HepG2 (cell line): ENCODE results near the gene CNTRL. TPM values are rescaled to one million over a fixed set of nuclear protein-coding genes. Genes with fewer than 3 reads are reported as not detected.

ENCODE experiments used
- HOXA3 ChIP-seq: sonication (generic); formaldehyde crosslinking; IDR thresholded peaks from 2 replicates; pipeline ENCODE4 v1.5.0; 2020; ENCODE audit warnings: missing genetic modification reagents
- JUND ChIP-seq: sonication (generic); formaldehyde crosslinking; IDR thresholded peaks from 2 replicates; pipeline ENCODE4 v1.8.0; 2022; ENCODE audit warnings: mild to moderate bottlenecking, missing genetic modification reagents
- PPARG ChIP-seq: conservative IDR thresholded peaks from 2 replicates; pipeline ENCODE4 v1.6.1; 2016; ENCODE audit warnings: missing biosample characterization, missing genetic modification reagents
- SMARCE1 ChIP-seq: fragments of 450-650 bp; IDR thresholded peaks from 2 replicates; pipeline ENCODE4 v1.6.1; 2017; ENCODE audit warnings: borderline replicate concordance
- ZBTB38 ChIP-seq: sonication (generic); formaldehyde crosslinking; IDR thresholded peaks from 2 replicates; pipeline ENCODE4 v1.5.1; 2020; ENCODE audit warnings: mild to moderate bottlenecking, missing genetic modification reagents
- ZNF614 ChIP-seq: IDR thresholded peaks from 2 replicates; pipeline ENCODE4 v1.6.1; 2018; ENCODE audit warnings: missing biosample characterization, missing genetic modification reagents, inconsistent platforms, borderline replicate concordance
- ZNF770 ChIP-seq: sonication (generic); formaldehyde crosslinking; IDR thresholded peaks from 2 replicates; pipeline ENCODE4 v1.5.0; 2020; ENCODE audit warnings: mild to moderate bottlenecking, missing genetic modification reagents
- polyA plus RNA-seq, 8 experiments: library from polyadenylated mRNA; depleted of rRNA in 3 of 8; stranded (reverse) in 7 of 8; unstranded in 1 of 8; fragments of >200 nt; fragmentation: Illumina TruSeq in 4 of 8; extraction: Trizol in 4 of 8; gene quantifications; 2 replicates each; pipeline versions ENCODE4 v1.2.1 to v1.2.3, GENCODE V29; 2011 to 2016; ENCODE audit warnings: low read depth in 4 of 8, missing spikeins in 1 of 8, mixed read lengths in 1 of 8; ENCODE audit not compliant: insufficient read depth in 1 of 8
- total RNA-seq, 5 experiments: library from RNA; depleted of rRNA; stranded (reverse); fragments of >200 nt; fragmentation: Illumina TruSeq; extraction: Trizol; gene quantifications; 2 replicates each; pipeline ENCODE4 v1.2.3, GENCODE V29; 2016; ENCODE audit warnings: low read depth in 1 of 5
- TF ChIP-seq, protein P1 (sequence below): sonication (generic); formaldehyde crosslinking; IDR thresholded peaks from 2 replicates; pipeline ENCODE4 v1.8.1; 2022; ENCODE audit warnings: low read depth, mild to moderate bottlenecking, missing genetic modification reagents
- TF ChIP-seq, protein P2 (sequence below): IDR thresholded peaks from 2 replicates; pipeline ENCODE4 v1.6.1; 2016; ENCODE audit warnings: control low read depth

CNTRL gene
- total and polyA plus RNA-seq, 2 of the 13 experiments (the other 11 are each of a cell fraction or from before 2014, with no cell fraction given): 7.5 to 11.8 TPM

DNA sequence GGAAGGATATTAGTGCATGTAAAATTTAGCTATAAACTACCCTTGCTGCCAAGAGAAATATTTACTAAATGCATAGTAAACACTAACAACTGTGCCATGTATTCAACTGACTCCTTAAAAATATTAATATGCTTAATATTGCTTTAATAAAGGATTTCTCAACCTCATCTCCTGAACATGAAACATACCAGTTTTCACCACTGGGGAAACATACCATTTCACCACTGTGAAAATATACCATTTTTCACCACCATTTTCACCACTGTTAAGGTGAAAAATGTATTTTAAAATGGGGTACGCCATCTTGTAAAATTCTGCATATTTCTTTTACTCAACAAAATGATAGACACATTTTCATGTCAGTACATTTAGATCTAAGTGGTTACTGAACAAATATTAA is 122.4 kb downstream of the CNTRL start (continued):
- TF ChIP-seq JUND (CRISPR knock-in tag): no peak
- no peak for TF ChIP-seq ZNF770
- no peak for TF ChIP-seq ZBTB38 (CRISPR knock-in tag)
- TF ChIP-seq HOXA3 (CRISPR knock-in tag): no peak
- TF ChIP-seq PPARG (CRISPR knock-in tag): no peak
- TF ChIP-seq SMARCE1: no peak
- TF ChIP-seq ZNF614 (CRISPR knock-in tag): no peak
- TF ChIP-seq, protein P1, sequence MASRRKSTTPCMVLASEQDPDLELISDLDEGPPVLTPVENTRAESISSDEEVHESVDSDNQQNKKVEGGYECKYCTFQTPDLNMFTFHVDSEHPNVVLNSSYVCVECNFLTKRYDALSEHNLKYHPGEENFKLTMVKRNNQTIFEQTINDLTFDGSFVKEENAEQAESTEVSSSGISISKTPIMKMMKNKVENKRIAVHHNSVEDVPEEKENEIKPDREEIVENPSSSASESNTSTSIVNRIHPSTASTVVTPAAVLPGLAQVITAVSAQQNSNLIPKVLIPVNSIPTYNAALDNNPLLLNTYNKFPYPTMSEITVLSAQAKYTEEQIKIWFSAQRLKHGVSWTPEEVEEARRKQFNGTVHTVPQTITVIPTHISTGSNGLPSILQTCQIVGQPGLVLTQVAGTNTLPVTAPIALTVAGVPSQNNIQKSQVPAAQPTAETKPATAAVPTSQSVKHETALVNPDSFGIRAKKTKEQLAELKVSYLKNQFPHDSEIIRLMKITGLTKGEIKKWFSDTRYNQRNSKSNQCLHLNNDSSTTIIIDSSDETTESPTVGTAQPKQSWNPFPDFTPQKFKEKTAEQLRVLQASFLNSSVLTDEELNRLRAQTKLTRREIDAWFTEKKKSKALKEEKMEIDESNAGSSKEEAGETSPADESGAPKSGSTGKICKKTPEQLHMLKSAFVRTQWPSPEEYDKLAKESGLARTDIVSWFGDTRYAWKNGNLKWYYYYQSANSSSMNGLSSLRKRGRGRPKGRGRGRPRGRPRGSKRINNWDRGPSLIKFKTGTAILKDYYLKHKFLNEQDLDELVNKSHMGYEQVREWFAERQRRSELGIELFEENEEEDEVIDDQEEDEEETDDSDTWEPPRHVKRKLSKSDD (CRISPR knock-in tag): no peak
- TF ChIP-seq, protein P2, sequence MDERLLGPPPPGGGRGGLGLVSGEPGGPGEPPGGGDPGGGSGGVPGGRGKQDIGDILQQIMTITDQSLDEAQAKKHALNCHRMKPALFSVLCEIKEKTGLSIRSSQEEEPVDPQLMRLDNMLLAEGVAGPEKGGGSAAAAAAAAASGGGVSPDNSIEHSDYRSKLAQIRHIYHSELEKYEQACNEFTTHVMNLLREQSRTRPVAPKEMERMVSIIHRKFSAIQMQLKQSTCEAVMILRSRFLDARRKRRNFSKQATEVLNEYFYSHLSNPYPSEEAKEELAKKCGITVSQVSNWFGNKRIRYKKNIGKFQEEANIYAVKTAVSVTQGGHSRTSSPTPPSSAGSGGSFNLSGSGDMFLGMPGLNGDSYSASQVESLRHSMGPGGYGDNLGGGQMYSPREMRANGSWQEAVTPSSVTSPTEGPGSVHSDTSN (CRISPR knock-in tag): no peak
